ENCODE results near the gene ZNF691.
"Not testable (repeated sequence)": the region's sequence is repeated elsewhere in the genome, so short reads cannot be mapped to it uniquely, and the experiment has no call there.

ZNF691 gene

DNA sequence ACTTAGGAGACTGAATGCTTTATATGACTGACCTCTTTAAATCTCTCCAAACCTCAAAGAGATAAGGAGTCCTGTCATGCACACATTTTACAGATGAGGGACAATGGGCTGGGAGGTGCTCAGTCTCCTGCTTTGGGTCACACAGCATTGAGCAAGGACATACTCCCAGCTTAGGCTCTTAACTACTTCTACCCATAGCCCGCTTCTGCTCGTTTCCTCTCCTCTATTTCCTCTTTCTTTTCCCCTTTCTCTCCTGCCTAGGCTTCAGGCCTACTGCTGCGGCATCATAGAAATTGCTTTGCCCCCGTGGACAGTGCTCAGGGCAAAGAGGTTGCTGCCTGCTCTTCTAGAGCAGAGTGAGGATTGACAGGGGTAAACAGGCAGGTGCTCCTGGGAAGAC lies 12.4 kb upstream of the ZNF691 start:
- no peak for DNase-seq

DNA sequence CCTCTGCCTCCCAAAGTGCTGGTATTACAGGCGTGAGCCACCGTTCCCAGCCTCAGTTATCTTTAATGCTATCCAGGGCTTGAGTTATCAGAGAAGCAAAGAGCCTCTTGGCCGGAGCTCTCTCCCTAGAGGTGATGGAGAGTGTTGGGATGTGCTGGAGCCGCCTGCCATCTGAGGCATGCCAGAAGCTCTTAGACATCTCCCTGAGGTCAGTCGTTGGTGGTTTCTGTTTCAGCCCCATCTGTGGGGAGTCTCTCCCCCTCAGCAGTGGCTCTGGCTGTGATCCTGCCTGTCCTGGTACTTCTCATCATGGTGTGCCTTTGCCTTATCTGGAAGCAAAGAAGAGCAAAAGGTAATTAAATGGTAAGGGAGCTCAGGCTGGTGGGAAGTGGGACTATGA lies 11.6 kb upstream of the ZNF691 start:
- no peak for DNase-seq

DNA sequence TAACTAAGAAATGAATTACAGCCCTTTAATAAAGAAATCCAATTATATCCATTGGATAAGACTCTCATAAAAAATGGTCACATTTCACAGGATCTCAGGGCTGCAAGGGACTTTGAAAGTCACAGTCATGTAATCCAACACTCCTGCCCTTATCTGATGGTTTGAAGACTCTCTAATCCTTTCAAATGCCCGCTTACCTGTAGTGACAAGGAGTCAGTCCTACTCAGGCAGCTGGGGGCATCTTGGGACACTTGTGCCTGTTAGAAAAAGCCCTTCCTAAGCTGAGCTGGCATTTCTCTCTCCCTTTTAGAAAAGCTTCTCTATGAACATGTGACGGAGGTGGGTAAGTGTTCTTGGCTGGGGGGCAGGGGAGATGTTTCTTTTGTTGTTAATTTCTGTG lies 11.0 kb upstream of the ZNF691 start:
- no peak for DNase-seq

- DNase-seq: no peak
Measured at GRCh38 chr1:42837709-42838108, 8.7 kb upstream of the ZNF691 start.

DNA sequence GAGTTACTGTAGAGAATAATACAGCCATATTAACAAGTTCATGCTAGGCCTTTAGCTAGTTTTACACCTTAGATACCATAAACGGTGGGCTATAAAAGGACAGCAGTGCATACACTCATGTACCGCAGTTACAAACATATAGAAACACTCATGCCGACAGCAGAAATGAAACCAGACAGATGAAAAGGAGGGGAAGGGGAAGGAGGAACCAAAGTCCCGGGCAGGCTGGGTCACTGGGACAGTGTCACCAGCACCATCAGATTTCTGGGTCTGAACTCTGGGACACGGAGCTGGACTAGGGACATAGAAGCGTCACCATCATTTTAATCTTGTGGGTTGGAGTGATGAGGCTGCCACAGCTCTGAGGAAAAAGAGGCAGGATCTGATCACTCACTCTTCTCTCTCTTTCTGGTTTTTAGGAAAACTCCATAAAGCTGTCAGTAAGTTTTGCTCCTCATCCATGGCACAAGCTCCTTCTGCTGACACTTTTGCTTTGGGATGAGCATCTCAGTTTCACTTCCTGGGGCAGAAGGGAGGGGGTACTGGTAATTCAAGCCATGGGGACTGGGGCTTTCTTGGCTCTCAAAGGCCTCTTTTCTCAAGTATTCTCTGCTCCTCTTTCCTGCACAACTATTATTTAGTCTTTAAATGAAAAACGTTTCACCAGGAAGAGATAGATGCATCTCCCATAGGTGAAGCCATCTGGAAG lies 7.8 kb upstream of the ZNF691 start:
- DNase-seq: no peak

DNA sequence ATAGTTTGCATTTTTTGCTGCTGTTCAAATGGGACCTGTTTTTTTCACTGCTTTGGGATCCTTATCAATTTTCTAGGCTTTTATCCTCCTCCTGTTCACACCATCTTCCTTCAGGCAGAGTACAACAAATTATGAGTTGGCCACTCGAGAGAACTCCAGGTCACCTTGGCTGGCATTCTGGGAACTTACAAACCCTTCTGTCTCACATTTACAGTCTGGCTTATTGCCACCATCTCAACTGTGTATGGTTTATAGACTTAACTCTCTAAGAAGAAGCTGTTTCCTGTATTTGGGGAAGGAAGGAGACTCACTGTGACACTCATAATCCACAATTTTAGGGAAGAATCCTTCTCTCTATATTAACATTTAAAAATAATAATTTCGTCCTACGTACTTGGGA lies 5.4 kb upstream of the ZNF691 start:
- DNase-seq: no peak

DNA sequence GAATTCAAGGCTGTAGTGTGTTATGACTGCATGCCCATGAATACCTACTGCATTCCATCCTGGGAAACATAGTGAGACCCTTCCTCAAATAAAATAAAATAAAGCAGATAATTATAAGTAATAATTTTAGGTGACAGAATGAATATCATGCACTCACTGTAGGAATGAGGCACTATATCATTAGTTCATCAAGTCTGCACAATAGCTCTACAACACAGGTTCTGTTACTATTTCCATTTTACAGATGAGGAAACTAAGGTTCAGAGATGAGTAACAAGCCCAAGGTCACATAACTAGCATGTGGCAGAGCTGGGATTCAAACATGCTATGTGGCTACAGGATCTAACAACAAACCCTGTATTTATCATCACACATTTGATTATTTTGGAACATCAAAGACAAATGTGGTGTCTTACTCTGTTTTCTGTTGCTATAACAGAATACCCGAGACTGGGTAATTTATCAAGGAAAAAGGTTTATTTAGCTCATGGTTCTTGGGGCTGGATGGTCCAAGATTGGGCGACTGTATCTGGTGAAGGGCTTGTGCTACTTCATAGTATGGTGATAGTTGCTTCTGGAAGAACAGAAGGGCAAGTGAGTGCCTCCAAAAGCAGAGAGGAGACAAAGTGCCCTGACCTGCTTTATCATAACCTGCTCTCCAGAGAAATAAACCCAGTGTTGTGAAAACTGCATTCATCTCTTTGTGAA lies 4.8 kb upstream of the ZNF691 start:
- DNase-seq: no peak

- no peak for DNase-seq
Measured at GRCh38 chr1:42844592-42845140, 1.7 kb upstream of the ZNF691 start.

- no peak for DNase-seq
Measured at GRCh38 chr1:42845193-42845592, 1.2 kb upstream of the ZNF691 start.

DNA sequence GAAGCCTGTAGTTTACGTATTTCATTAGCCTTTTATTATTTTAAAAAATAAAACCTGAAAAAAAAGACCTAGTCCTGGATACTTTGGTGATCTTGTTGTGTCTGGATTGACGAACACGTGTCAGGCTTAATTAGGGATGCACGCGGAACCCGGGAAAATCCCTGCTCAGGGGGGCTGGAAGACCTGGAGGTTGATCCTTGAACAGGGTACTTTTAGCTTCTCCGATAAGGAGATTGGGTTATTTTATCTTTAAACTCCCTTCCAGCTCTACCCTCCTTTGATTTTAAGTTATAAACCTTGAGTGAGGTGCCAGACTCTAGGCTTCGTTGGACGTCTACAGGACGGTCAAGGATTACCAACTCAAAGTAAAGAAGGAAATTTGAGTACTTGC lies 552 bp upstream of the ZNF691 start:
- no peak for DNase-seq

DNA sequence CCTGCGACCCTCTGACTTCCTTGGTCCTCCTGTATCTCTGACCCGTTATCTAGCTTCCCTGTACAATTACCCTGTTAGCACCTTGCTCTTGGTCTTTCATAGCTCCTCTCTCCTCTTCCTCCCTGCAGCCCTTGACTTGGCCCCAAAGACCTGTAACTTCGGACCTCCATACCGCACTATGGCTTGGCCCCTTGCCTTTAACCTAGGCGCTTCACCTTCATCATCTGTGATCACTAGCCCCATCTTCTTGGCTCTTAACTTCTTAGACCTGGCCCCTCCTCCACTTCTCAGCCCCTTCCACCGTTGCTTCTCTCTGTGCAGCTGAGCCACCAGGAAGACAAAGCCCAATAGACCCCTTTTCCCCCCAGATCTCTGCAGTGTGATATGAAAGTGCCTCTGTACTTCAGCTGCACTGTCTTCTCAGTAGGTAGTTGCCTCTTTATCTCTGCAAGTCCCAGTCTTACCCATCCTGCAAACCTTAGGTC lies 740 bp downstream of the ZNF691 start:
- DNase-seq: no peak

- DNase-seq: no peak
Measured at GRCh38 chr1:42847721-42848460, 1.5 kb downstream of the ZNF691 start.

GRCh38 chr1:42848823-42849537 lies 2.6 kb downstream of the ZNF691 start:
- no peak for DNase-seq

GRCh38 chr1:42849944-42850343 lies 3.5 kb downstream of the ZNF691 start:
- DNase-seq: no peak

DNA sequence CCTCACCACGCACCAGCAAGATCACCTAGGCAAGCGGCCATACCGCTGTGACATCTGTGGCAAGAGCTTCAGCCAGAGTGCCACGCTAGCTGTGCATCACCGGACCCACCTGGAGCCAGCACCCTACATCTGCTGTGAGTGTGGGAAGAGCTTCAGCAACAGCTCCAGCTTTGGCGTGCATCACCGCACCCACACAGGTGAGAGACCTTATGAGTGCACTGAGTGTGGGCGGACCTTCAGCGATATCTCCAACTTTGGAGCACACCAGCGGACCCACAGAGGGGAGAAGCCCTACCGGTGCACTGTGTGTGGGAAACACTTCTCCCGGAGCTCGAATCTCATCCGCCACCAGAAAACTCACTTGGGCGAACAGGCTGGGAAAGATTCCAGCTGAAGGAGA lies 5.0 kb downstream of the ZNF691 start:
- no peak for DNase-seq

DNA sequence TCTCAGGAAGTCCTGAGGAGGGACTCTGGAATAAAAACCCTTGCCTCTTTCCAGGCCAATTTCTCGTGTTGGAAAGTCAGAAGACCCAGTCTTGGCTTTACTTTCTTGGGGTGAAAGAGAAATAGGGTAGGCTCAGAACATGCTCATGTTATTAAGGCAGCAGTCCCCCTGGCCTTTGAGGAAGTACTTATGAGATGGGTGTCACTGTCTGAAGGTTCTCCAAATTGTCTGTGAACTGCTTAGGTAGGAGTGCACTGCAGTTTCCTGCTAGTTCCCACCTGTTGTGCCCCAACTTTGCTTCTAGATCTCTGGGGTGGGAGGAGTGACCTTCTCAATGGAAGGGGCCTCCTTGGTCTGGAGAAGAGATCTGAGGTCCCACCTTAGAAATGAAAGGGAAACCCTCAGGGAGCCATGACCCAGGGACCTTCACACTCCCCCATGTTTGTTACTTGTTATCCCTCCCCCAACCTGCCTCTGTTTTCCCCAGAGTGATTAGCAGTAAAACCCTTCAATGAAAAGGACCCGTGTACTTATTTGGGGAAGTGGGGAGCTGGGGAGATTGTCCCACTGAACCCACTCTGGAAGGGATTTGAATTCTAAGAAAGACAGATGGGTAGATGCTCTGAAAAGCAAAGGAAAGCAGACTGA lies 5.7 kb downstream of the ZNF691 start:
- DNase-seq: no peak

GRCh38 chr1:42852608-42852980 lies 6.2 kb downstream of the ZNF691 start:
- DNase-seq: no peak

- DNase-seq: no peak
Measured at GRCh38 chr1:42853116-42853884, 6.9 kb downstream of the ZNF691 start.

GRCh38 chr1:42856554-42856953 lies 10.1 kb downstream of the ZNF691 start:
- not testable (repeated sequence) for DNase-seq

DNA sequence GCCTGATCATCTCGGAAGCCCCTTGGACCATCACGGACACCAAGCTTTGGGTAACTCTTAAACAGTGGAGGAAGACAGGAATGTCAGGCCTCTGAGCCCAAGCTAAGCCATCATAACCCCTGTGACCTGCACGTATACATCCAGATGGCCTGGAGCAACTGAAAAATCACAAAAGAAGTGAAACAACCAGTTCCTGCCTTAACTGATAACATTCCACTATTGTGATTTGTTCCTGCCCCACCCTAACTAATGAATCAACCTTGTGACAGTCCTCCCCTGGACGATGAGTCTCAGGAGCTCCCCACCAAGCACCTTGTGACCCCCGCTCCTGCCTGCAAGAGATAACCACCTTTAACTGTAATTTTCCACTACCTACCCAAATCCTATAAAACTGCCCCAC lies 13.0 kb downstream of the ZNF691 start:
- not testable (repeated sequence) for DNase-seq

- no peak for DNase-seq
Measured at GRCh38 chr1:42860339-42861013, 14.1 kb downstream of the ZNF691 start.
